Ishikawa (cell line): ENCODE results near the gene MIA.

Experiments used
- CEBPB ChIP-seq: IDR thresholded peaks from 2 replicates; pipeline ENCODE4 v1.6.1; 2012
- CREB1 ChIP-seq: IDR thresholded peaks from 2 replicates; pipeline ENCODE4 v1.6.1; 2012; ENCODE audit warnings: low read depth
- EGR1 ChIP-seq: IDR thresholded peaks from 2 replicates; pipeline ENCODE4 v1.6.1; 2012
- EP300 ChIP-seq: IDR thresholded peaks from 2 replicates; pipeline ENCODE4 v1.6.1; 2012; ENCODE audit warnings: borderline replicate concordance
- FOXM1 ChIP-seq: IDR thresholded peaks from 2 replicates; pipeline ENCODE4 v1.6.1; 2012; ENCODE audit warnings: low read depth, borderline replicate concordance
- NFIC ChIP-seq: IDR thresholded peaks from 2 replicates; pipeline ENCODE4 v1.6.1; 2012
- RAD21 ChIP-seq: IDR thresholded peaks from 2 replicates; pipeline ENCODE4 v1.6.1; 2012; ENCODE audit warnings: low read depth
- TAF1 ChIP-seq: IDR thresholded peaks from 2 replicates; pipeline ENCODE4 v1.6.1; 2012; ENCODE audit warnings: low read depth, mild to moderate bottlenecking
- TEAD4 ChIP-seq: IDR thresholded peaks from 2 replicates; pipeline ENCODE4 v1.6.1; 2012
- YY1 ChIP-seq: IDR thresholded peaks from 2 replicates; pipeline ENCODE4 v1.6.1; 2012; ENCODE audit warnings: low read depth
- ZBTB7A ChIP-seq: IDR thresholded peaks from 2 replicates; pipeline ENCODE4 v1.6.1; 2012; ENCODE audit warnings: low read depth
- TF ChIP-seq, protein P1 (sequence below): IDR thresholded peaks from 2 replicates; pipeline ENCODE4 v1.6.1; 2012; ENCODE audit warnings: low read depth, mild to moderate bottlenecking
- TF ChIP-seq, protein P2 (sequence below): IDR thresholded peaks from 2 replicates; pipeline ENCODE4 v1.6.1; 2012
- TF ChIP-seq, protein P3 (sequence below): IDR thresholded peaks from 2 replicates; pipeline ENCODE4 v1.6.1; 2012

DNA sequence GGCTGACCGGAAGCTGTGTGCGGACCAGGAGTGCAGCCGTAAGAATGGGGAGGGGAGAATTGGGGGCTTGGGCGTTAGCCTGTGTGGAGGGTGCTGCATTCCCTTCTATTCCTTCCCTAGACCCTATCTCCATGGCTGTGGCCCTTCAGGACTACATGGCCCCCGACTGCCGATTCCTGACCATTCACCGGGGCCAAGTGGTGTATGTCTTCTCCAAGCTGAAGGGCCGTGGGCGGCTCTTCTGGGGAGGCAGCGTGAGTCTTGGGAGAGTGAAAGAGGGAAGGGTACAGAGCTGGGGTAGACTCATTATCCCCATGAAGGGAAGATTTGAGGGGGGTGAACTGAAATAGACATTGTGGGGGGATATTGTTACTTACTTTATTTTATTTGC is 306 bp downstream of the MIA start:
- TF ChIP-seq, protein P1, sequence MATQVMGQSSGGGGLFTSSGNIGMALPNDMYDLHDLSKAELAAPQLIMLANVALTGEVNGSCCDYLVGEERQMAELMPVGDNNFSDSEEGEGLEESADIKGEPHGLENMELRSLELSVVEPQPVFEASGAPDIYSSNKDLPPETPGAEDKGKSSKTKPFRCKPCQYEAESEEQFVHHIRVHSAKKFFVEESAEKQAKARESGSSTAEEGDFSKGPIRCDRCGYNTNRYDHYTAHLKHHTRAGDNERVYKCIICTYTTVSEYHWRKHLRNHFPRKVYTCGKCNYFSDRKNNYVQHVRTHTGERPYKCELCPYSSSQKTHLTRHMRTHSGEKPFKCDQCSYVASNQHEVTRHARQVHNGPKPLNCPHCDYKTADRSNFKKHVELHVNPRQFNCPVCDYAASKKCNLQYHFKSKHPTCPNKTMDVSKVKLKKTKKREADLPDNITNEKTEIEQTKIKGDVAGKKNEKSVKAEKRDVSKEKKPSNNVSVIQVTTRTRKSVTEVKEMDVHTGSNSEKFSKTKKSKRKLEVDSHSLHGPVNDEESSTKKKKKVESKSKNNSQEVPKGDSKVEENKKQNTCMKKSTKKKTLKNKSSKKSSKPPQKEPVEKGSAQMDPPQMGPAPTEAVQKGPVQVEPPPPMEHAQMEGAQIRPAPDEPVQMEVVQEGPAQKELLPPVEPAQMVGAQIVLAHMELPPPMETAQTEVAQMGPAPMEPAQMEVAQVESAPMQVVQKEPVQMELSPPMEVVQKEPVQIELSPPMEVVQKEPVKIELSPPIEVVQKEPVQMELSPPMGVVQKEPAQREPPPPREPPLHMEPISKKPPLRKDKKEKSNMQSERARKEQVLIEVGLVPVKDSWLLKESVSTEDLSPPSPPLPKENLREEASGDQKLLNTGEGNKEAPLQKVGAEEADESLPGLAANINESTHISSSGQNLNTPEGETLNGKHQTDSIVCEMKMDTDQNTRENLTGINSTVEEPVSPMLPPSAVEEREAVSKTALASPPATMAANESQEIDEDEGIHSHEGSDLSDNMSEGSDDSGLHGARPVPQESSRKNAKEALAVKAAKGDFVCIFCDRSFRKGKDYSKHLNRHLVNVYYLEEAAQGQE, result no peak
- TF ChIP-seq, protein P2, sequence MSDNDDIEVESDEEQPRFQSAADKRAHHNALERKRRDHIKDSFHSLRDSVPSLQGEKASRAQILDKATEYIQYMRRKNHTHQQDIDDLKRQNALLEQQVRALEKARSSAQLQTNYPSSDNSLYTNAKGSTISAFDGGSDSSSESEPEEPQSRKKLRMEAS, result no peak
- TF ChIP-seq RAD21 (no peak), TAF1 (no peak), EGR1 (no peak), NFIC (no peak), YY1 (no peak), CEBPB (no peak), TEAD4 (no peak), FOXM1 (no peak), CREB1 (no peak), EP300 (no peak), ZBTB7A (no peak)
- TF ChIP-seq, protein P3, sequence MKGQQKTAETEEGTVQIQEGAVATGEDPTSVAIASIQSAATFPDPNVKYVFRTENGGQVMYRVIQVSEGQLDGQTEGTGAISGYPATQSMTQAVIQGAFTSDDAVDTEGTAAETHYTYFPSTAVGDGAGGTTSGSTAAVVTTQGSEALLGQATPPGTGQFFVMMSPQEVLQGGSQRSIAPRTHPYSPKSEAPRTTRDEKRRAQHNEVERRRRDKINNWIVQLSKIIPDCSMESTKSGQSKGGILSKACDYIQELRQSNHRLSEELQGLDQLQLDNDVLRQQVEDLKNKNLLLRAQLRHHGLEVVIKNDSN, result no peak
